IMR-90 (cell line): Measurements from ENCODE around the gene PPP2R1B. TPM values are rescaled to one million over a fixed set of nuclear protein-coding genes. Genes with fewer than 3 reads are reported as not detected.
A peak's percentile ranks its signal among the peaks of the same experiment; 100 is the strongest.

Experiments
- ATAC-seq: fragments of 200-7000 bp; cut with Tn5 transposase; 2 replicates; pipeline ENCODE4 v1.9.1; 2020; ENCODE audit warnings: low read depth, mild to moderate bottlenecking, moderate library complexity
- BruUV-seq: library from RNA; stranded (reverse); fragments of 400-500 nt; replicated peaks from 2 replicates; lab custom pipeline; 2021; lab: Mats Ljungman, UMichigan
- CTCF ChIA-PET: fragments of 300-600 bp; formaldehyde crosslinking; extraction: SDS; loops from one replicate; lab custom pipeline; 2021; ENCODE audit warnings: antibody characterized with exemption; lab: Yijun Ruan, JAX
- POLR2A ChIA-PET: fragments of 300-600 bp; sonication (Branson Sonifier 250); formaldehyde crosslinking; loops from one replicate; lab custom pipeline; 2022; ENCODE audit warnings: antibody characterized with exemption; ENCODE audit not compliant: unreplicated experiment; lab: Charles Lee
- DNase-seq: peaks from one replicate; pipeline ENCODE4 v3.0.0; 2013
- H2AFZ ChIP-seq: replicated peaks from 2 replicates; pipeline ENCODE3; 2013; ENCODE audit warnings: low read length, mild to moderate bottlenecking; ENCODE audit not compliant: poor library complexity
- H2AK5ac ChIP-seq: 2 replicates; pipeline ENCODE4 v1.6.1; 2013; ENCODE audit warnings: low read depth, low read length, inconsistent platforms
- H2AK9ac ChIP-seq: replicated peaks from 2 replicates; pipeline ENCODE3; 2013; ENCODE audit warnings: mild to moderate bottlenecking, low read depth, low read length, moderate library complexity; ENCODE audit not compliant: poor library complexity
- H2BK120ac ChIP-seq: 2 replicates; pipeline ENCODE4 v1.6.1; 2013; ENCODE audit warnings: low read depth, low read length, inconsistent platforms
- H2BK15ac ChIP-seq: 3 replicates; pipeline ENCODE4 v1.6.1; 2013; ENCODE audit warnings: low read depth, low read length, inconsistent platforms
- H2BK20ac ChIP-seq: 2 replicates; pipeline ENCODE4 v1.6.1; 2013; ENCODE audit warnings: low read depth, mild to moderate bottlenecking, inconsistent platforms, low read length, moderate library complexity
- H2BK5ac ChIP-seq: 2 replicates; pipeline ENCODE4 v1.6.1; 2013; ENCODE audit warnings: mild to moderate bottlenecking, low read depth, low read length, inconsistent platforms; ENCODE audit not compliant: poor library complexity, severe bottlenecking
- H3K14ac ChIP-seq: replicated peaks from 2 replicates; pipeline ENCODE4 v1.6.1; 2013; ENCODE audit warnings: low read depth, low read length, inconsistent platforms
- H3K18ac ChIP-seq: 2 replicates; pipeline ENCODE4 v1.6.1; 2013; ENCODE audit warnings: low read depth, low read length, control low read depth
- H3K23ac ChIP-seq: 2 replicates; pipeline ENCODE4 v1.6.1; 2013; ENCODE audit warnings: low read depth, low read length, inconsistent platforms
- H3K27ac ChIP-seq: 2 replicates; pipeline ENCODE4 v1.5.1; 2013; ENCODE audit warnings: mild to moderate bottlenecking, control low read depth, low read length; ENCODE audit not compliant: insufficient read depth
- H3K27me3 ChIP-seq: 2 replicates; pipeline ENCODE4 v1.6.1; 2013; ENCODE audit warnings: low read length; ENCODE audit not compliant: control insufficient read depth, insufficient read depth
- H3K36me3 ChIP-seq: 2 replicates; pipeline ENCODE4 v1.6.1; 2013; ENCODE audit warnings: low read length, mixed read lengths; ENCODE audit not compliant: control insufficient read depth, insufficient read depth
- H3K4ac ChIP-seq: 2 replicates; pipeline ENCODE4 v1.6.1; 2013; ENCODE audit warnings: low read depth, low read length, inconsistent platforms
- H3K4me1 ChIP-seq: 2 replicates; pipeline ENCODE4 v1.6.1; 2013; ENCODE audit warnings: low read length, mixed read lengths; ENCODE audit not compliant: control insufficient read depth, insufficient read depth
- H3K4me2 ChIP-seq: 2 replicates; pipeline ENCODE4 v1.6.1; 2013; ENCODE audit warnings: low read depth, mild to moderate bottlenecking, control low read depth, low read length, moderate library complexity
- H3K4me3 ChIP-seq: 2 replicates; pipeline ENCODE4 v1.5.1; 2013; ENCODE audit warnings: low read depth, mild to moderate bottlenecking, control low read depth, low read length, moderate library complexity; ENCODE audit not compliant: insufficient read depth
- H3K56ac ChIP-seq: 2 replicates; pipeline ENCODE4 v1.6.1; 2013; ENCODE audit warnings: low read length, inconsistent platforms; ENCODE audit not compliant: insufficient read depth; ENCODE audit errors: extremely low read depth
- H3K79me1 ChIP-seq, 2 experiments: 2 replicates each; pipeline ENCODE4 v1.6.1; 2013; ENCODE audit warnings: low read length in 2 of 2, inconsistent platforms in 1 of 2, low read depth in 1 of 2
- H3K9ac ChIP-seq: 2 replicates; pipeline ENCODE4 v1.6.1; 2013; ENCODE audit warnings: low read depth, low read length, control low read depth
- H3K9me1 ChIP-seq: 2 replicates; pipeline ENCODE4 v1.6.1; 2013; ENCODE audit warnings: low read length, inconsistent platforms; ENCODE audit not compliant: insufficient read depth
- H3K9me3 ChIP-seq: 2 replicates; pipeline ENCODE4 v1.6.1; 2013; ENCODE audit warnings: low read length; ENCODE audit not compliant: control insufficient read depth, insufficient read depth
- H4K20me1 ChIP-seq: 2 replicates; pipeline ENCODE4 v1.6.1; 2013; ENCODE audit warnings: low read length, inconsistent platforms; ENCODE audit not compliant: insufficient read depth
- H4K5ac ChIP-seq: 2 replicates; pipeline ENCODE4 v1.6.1; 2013; ENCODE audit warnings: mild to moderate bottlenecking, low read depth, low read length, control low read depth
- H4K8ac ChIP-seq, 2 experiments: 2 replicates each; pipeline ENCODE4 v1.6.1; 2013; ENCODE audit warnings: low read depth in 2 of 2, low read length in 2 of 2, control low read depth in 1 of 2, inconsistent platforms in 1 of 2
- H4K91ac ChIP-seq: 2 replicates; pipeline ENCODE4 v1.6.1; 2013; ENCODE audit warnings: low read depth, low read length, inconsistent platforms; ENCODE audit not compliant: insufficient read depth
- BHLHE40 ChIP-seq: fragments of 150-350 bp; IDR thresholded peaks from 2 replicates; pipeline ENCODE4 v1.6.1; 2016; ENCODE audit warnings: mild to moderate bottlenecking, low read depth, low read length
- CEBPB ChIP-seq: IDR thresholded peaks from 2 replicates; pipeline ENCODE4 v1.6.1; 2012; ENCODE audit warnings: low read depth, low read length, improper control_type of control experiment
- CHD1 ChIP-seq: IDR thresholded peaks from 2 replicates; pipeline ENCODE4 v1.6.1; 2012; ENCODE audit warnings: low read depth, low read length, improper control_type of control experiment
- CTCF ChIP-seq: conservative IDR thresholded peaks from 2 replicates; pipeline ENCODE4 v1.5.1; 2012; ENCODE audit warnings: mild to moderate bottlenecking, low read depth, low read length, improper control_type of control experiment
- ELK1 ChIP-seq: fragments of 150-350 bp; IDR thresholded peaks from 2 replicates; pipeline ENCODE4 v1.6.1; 2016; ENCODE audit warnings: low read depth, mild to moderate bottlenecking, low read length, moderate library complexity, borderline replicate concordance
- FOS ChIP-seq: fragments of 150-350 bp; IDR thresholded peaks from 2 replicates; pipeline ENCODE4 v1.6.1; 2016; ENCODE audit warnings: low read depth, low read length
- MAFK ChIP-seq: IDR thresholded peaks from 2 replicates; pipeline ENCODE4 v1.6.1; 2012; ENCODE audit warnings: low read depth, low read length, improper control_type of control experiment
- MXI1 ChIP-seq: IDR thresholded peaks from 2 replicates; pipeline ENCODE4 v1.6.1; 2012; ENCODE audit warnings: low read depth, mild to moderate bottlenecking, low read length, moderate library complexity, borderline replicate concordance
- POLR2A ChIP-seq: IDR thresholded peaks from 2 replicates; pipeline ENCODE4 v1.6.1; 2012; ENCODE audit warnings: mild to moderate bottlenecking, low read depth, low read length
- RAD21 ChIP-seq: IDR thresholded peaks from 2 replicates; pipeline ENCODE4 v1.6.1; 2012; ENCODE audit warnings: low read length, improper control_type of control experiment
- RCOR1 ChIP-seq: IDR thresholded peaks from 2 replicates; pipeline ENCODE4 v1.6.1; 2012; ENCODE audit warnings: mild to moderate bottlenecking, low read length, improper control_type of control experiment; ENCODE audit not compliant: insufficient replicate concordance
- RFX5 ChIP-seq: IDR thresholded peaks from 2 replicates; pipeline ENCODE4 v1.8.0; 2012; ENCODE audit warnings: low read depth, mild to moderate bottlenecking, low read length, moderate library complexity
- SMC3 ChIP-seq: fragments of 150-350 bp; IDR thresholded peaks from 2 replicates; pipeline ENCODE4 v1.6.1; 2016; ENCODE audit warnings: low read depth, mild to moderate bottlenecking, antibody characterized with exemption, low read length, moderate library complexity
- WGBS, 2 experiments: methylation state at CpG; one replicate each; pipeline versions ENCODE4 v1.1.5 to v1.1.7; 2013; ENCODE audit warnings: missing lambda C conversion rate in 2 of 2; ENCODE audit not compliant: insufficient read length in 1 of 2; ENCODE audit errors: extremely low coverage in 2 of 2; 5-methylcytosine and 5-hydroxymethylcytosine counted together
- dilution Hi-C: fragments of 300-500 bp; cut with HindIII; formaldehyde crosslinking; loops from one replicate; pipeline ENCODE4 v1.14.3; 2018; ENCODE audit warnings: low sequenced_read_pairs; ENCODE audit not compliant: unreplicated experiment
- in situ Hi-C: fragments of 300-500 bp; cut with MboI; formaldehyde crosslinking; loops from 3 replicates; pipeline ENCODE4 v1.14.3; 2019; ENCODE audit warnings: low sequenced_read_pairs, inconsistent platforms, mixed read lengths
- intact Hi-C: fragments of 100-400 bp; cut with micrococcal nuclease; formaldehyde crosslinking; loops from 2 replicates; pipeline ENCODE4 v1.10.0; 2022
- polyA plus RNA-seq, 3 experiments: library from polyadenylated mRNA; depleted of rRNA; stranded (reverse); fragments of >200 nt; gene quantifications; 2 replicates each; pipeline ENCODE4 v1.2.3, GENCODE V29; 2012; ENCODE audit warnings: low replicate concordance in 1 of 3
- total RNA-seq: library from RNA; depleted of rRNA; stranded (reverse); fragments of >200 nt; gene quantifications from 2 replicates; pipeline ENCODE4 v1.2.3, GENCODE V29; 2012

The PPP2R1B gene
- total and polyA plus RNA-seq, 2 of the 4 experiments (the other 2 are of a cell fraction) = 23.0 to 62.9 TPM

- H3K9me1 ChIP-seq = peaks cover 40% of the 10 kb centered on the region
- H3K27ac ChIP-seq = peak overlapping the region; percentile 96
- peak overlapping the region; percentile 54 for H3K9ac ChIP-seq
- peak overlapping the region; percentile 68 for H2AK9ac ChIP-seq
- peaks cover 60% of the 10 kb centered on the region for H3K4me1 ChIP-seq
- no peaks in the 10 kb centered on the region for H3K27me3 ChIP-seq
- H3K56ac ChIP-seq = peak overlapping the region; percentile 60; the same call in 1 of the 2 replicates
- no peaks in the 10 kb centered on the region for H4K20me1 ChIP-seq
- H2BK120ac ChIP-seq = peak overlapping the region; percentile 84
- peak overlapping the region; percentile 37; the same call in 2 of the 3 replicates for H2BK15ac ChIP-seq
- TF ChIP-seq RAD21 (no peak), ELK1 (no peak), CTCF (no peak), SMC3 (no peak), RFX5 (no peak), MXI1 (no peak), FOS (no peak), CEBPB (no peak), BHLHE40 (no peak), RCOR1 (no peak), MAFK (no peak), POLR2A (no peak), CHD1 (no peak)
- H3K18ac ChIP-seq = peak overlapping the region; percentile 74
- peak overlapping the region; percentile 86 for H3K23ac ChIP-seq
- peak overlapping the region; percentile 71 for H4K5ac ChIP-seq
- H2AFZ ChIP-seq = peak overlapping the region; percentile 74
- peak overlapping the region; percentile 93 for H4K91ac ChIP-seq
- peaks cover 8 to 73% of the 10 kb centered on the region in 2 experiments; a peak in 3 of 4 replicates for H3K79me1 ChIP-seq
- H3K14ac ChIP-seq = peak overlapping the region; percentile 89
- CTCF ChIA-PET = interaction anchor here (0.5 to 1.3 kb wide), 2 partner anchors 112 to 123 kb away, joined by 3 to 4 read pairs; no protein-coding TSS in a partner anchor
- BruUV-seq = no TSS peak
- H4K8ac ChIP-seq = peak overlapping the region; percentile 2 to 89; a peak in 3 of 4 replicates
- no peaks in the 10 kb centered on the region for H3K9me3 ChIP-seq
- peak overlapping the region; percentile 77 for H2BK20ac ChIP-seq
- ATAC-seq (no peak), DNase-seq (no peak)
- H3K4ac ChIP-seq = peak overlapping the region; percentile 93
- peak overlapping the region; percentile 95 for H2BK5ac ChIP-seq
- dilution Hi-C loops = no loop called here
- peak overlapping the region; percentile 97 for H2AK5ac ChIP-seq
- H3K36me3 ChIP-seq = peaks cover 9% of the 10 kb centered on the region
- WGBS, 2 experiments = 50% methylated on average over 1 of the region's 8 CpGs; no CpG with 5 or more reads in 1 of the 2 experiments
- intact Hi-C loops = no loop called here
- H3K4me2 ChIP-seq = no peak overlapping the region; the same call in 1 of the 2 replicates
- in situ Hi-C loops = no loop called here
- POLR2A ChIA-PET = interaction anchor here (0.7 to 1.3 kb wide), 2 partner anchors 29 to 33 kb away, joined by 3 read pairs; no protein-coding TSS in a partner anchor
- H3K4me3 ChIP-seq = no peak overlapping the region
Observed at GRCh38 chr11:111734101-111734953, 31.9 kb downstream of the PPP2R1B start.
